Measurements from ENCODE around the gene HYOU1.

The HYOU1 gene

DNA sequence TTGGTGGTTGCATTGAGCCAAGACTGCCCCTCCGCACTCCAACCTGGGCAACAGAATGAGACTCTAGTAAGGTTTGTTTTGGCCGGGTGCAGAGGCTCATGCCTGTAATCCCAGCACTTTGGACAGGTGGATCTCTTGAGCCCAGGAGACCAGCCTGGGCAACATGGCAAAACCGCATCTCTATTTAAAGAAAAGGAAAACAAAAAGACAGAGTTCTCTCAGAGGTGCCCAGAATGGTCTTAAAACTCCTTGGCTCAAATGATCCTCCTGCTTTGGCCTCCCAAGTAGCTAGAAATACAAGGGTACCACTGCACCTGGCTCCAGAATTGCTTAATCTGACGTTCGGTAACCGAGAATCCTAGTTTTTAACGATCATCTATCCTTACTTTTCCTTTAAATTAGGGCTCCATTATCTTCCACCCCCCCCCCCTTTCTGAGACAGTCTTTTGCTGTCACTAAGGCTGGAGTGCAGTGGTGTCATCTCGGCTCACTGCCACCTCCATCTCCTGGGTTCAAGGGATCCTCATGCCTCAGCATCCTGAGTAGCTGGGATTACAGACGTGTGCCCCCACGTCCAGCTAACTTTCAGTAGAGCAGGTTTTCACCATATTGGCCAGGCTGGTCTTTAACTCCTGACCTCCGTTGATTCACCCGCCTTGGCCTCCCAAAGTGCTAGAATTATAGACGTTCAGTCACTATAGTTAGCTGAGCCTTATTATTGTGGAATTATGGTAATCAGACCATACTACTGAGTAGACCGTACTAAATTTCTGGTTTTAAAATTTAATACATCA is 40.6 kb downstream of the HYOU1 start:
- H3K4me1 Mint-ChIP-seq: peaks cover 50% of the 10 kb centered on the region
- TF ChIP-seq, protein P1, sequence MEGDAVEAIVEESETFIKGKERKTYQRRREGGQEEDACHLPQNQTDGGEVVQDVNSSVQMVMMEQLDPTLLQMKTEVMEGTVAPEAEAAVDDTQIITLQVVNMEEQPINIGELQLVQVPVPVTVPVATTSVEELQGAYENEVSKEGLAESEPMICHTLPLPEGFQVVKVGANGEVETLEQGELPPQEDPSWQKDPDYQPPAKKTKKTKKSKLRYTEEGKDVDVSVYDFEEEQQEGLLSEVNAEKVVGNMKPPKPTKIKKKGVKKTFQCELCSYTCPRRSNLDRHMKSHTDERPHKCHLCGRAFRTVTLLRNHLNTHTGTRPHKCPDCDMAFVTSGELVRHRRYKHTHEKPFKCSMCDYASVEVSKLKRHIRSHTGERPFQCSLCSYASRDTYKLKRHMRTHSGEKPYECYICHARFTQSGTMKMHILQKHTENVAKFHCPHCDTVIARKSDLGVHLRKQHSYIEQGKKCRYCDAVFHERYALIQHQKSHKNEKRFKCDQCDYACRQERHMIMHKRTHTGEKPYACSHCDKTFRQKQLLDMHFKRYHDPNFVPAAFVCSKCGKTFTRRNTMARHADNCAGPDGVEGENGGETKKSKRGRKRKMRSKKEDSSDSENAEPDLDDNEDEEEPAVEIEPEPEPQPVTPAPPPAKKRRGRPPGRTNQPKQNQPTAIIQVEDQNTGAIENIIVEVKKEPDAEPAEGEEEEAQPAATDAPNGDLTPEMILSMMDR (IDR thresholded peaks at IDR 0.05): no peak
- H3K36me3 Mint-ChIP-seq (ENCODE audit: low read depth): peaks cover 53% of the 10 kb centered on the region
- H3K27me3 Mint-ChIP-seq (ENCODE audit: low read depth, poor library complexity): peaks cover 7% of the 10 kb centered on the region
- H3K27ac Mint-ChIP-seq: peak overlapping the region; percentile 75
- no peak for DNase-seq
- peak overlapping the region; percentile 100 for H3K4me3 Mint-ChIP-seq
- no peaks in the 10 kb centered on the region for H3K9me3 Mint-ChIP-seq

- peaks cover 7% of the 10 kb centered on the region for H3K27me3 Mint-ChIP-seq (ENCODE audit: low read depth, poor library complexity)
- DNase-seq: no peak
- H3K4me1 Mint-ChIP-seq: peaks cover 45% of the 10 kb centered on the region
- H3K4me3 Mint-ChIP-seq: no peak overlapping the region
- TF ChIP-seq, protein P1 (IDR thresholded peaks at IDR 0.05): no peak
- peaks cover 55% of the 10 kb centered on the region for H3K36me3 Mint-ChIP-seq (ENCODE audit: low read depth)
- H3K27ac Mint-ChIP-seq: peak overlapping the region; percentile 90
- no peaks in the 10 kb centered on the region for H3K9me3 Mint-ChIP-seq
Observed at GRCh38 chr11:119015054-119015611, 41.9 kb downstream of the HYOU1 start.

GRCh38 chr11:119014209-119014924 is 42.6 kb downstream of the HYOU1 start:
- H3K4me1 Mint-ChIP-seq: peaks cover 38% of the 10 kb centered on the region
- peaks cover 53% of the 10 kb centered on the region for H3K36me3 Mint-ChIP-seq (ENCODE audit: low read depth)
- peaks cover 5% of the 10 kb centered on the region for H3K27me3 Mint-ChIP-seq (ENCODE audit: low read depth, poor library complexity)
- no peak for DNase-seq
- H3K4me3 Mint-ChIP-seq: no peak overlapping the region
- peak overlapping the region; percentile 69 for H3K27ac Mint-ChIP-seq
- TF ChIP-seq, protein P1 (IDR thresholded peaks at IDR 0.05): no peak
- no peaks in the 10 kb centered on the region for H3K9me3 Mint-ChIP-seq

- Mint-ChIP-seq H3K27ac (peak overlapping the region; percentile 78), H3K27me3 (ENCODE audit: low read depth, poor library complexity) (peaks cover under 1% of the 10 kb centered on the region), H3K4me1 (peaks cover 26% of the 10 kb centered on the region), H3K9me3 (no peaks in the 10 kb centered on the region), H3K4me3 (no peak overlapping the region), H3K36me3 (ENCODE audit: low read depth) (peaks cover 57% of the 10 kb centered on the region)
- TF ChIP-seq, protein P1 (IDR thresholded peaks at IDR 0.05): no peak
- DNase-seq: no peak
Observed at GRCh38 chr11:119012629-119013170, 44.3 kb downstream of the HYOU1 start.

GRCh38 chr11:119011476-119012053 is 45.4 kb downstream of the HYOU1 start:
- no peaks in the 10 kb centered on the region for H3K27me3 Mint-ChIP-seq (ENCODE audit: low read depth, poor library complexity)
- H3K27ac Mint-ChIP-seq: no peak overlapping the region
- DNase-seq: no peak
- TF ChIP-seq, protein P1 (IDR thresholded peaks at IDR 0.05): no peak
- H3K36me3 Mint-ChIP-seq (ENCODE audit: low read depth): peaks cover 61% of the 10 kb centered on the region
- no peak overlapping the region for H3K4me3 Mint-ChIP-seq
- H3K9me3 Mint-ChIP-seq: no peaks in the 10 kb centered on the region
- peaks cover 14% of the 10 kb centered on the region for H3K4me1 Mint-ChIP-seq
